GM21825 (cell line): ENCODE data around the gene CSGALNACT2.

Experiments used
- ATAC-seq: cut with Tn5 transposase; IDR thresholded peaks from one replicate; pipeline ENCODE4 v1.9.1; 2021; ENCODE audit warnings: mild to moderate bottlenecking, moderate library complexity; ENCODE audit not compliant: unreplicated experiment

The CSGALNACT2 gene

DNA sequence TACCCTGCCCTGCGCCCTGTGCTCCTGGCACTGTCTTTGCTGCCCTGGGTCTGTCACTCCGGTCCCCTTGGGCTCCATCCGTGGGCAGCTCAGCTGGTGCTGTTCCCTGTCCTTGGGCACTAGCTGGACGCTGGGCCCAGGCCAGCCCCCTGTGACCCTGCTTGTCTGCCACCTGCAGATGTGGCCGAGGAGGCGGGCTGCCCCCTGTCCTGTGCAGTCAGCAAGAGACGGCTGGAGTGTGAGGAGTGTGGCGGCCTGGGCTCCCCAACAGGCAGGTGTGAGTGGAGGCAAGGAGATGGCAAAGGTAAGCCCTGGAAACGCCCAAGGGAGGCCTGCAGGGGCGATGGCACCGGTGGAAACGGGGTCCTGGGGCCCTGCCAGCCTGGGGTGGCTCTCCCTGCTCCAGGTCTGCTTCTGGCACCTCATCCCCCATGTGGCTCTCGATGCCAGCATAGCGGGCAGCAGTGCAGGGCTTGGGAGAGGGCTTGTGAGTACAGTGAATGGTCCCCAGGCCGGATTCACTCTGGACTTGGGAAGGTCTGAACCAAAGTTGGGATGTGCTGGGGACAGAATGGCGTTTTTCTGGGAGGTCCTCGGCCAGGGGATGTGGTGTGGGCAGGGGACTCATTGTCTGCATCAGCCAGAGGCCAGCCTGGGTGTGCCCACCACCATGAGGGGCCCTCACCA, 26.2 kb upstream of the CSGALNACT2 start:
- no peak for ATAC-seq

DNA sequence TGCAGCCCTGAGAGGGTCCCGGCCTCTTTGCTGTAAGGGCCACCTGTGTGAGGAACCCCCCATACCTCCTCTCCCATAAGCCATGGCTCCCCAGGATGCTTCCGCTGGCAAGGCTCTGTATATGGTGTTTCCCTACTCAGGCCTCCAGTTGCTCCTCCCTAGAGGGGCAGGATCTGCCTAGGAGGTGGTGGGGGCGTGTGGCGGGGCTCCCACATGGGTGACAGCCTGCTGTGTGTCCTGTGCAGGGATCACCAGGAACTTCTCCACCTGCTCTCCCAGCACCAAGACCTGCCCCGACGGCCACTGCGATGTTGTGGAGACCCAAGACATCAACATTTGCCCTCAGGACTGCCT, 25.7 kb upstream of the CSGALNACT2 start:
- ATAC-seq = no peak

DNA sequence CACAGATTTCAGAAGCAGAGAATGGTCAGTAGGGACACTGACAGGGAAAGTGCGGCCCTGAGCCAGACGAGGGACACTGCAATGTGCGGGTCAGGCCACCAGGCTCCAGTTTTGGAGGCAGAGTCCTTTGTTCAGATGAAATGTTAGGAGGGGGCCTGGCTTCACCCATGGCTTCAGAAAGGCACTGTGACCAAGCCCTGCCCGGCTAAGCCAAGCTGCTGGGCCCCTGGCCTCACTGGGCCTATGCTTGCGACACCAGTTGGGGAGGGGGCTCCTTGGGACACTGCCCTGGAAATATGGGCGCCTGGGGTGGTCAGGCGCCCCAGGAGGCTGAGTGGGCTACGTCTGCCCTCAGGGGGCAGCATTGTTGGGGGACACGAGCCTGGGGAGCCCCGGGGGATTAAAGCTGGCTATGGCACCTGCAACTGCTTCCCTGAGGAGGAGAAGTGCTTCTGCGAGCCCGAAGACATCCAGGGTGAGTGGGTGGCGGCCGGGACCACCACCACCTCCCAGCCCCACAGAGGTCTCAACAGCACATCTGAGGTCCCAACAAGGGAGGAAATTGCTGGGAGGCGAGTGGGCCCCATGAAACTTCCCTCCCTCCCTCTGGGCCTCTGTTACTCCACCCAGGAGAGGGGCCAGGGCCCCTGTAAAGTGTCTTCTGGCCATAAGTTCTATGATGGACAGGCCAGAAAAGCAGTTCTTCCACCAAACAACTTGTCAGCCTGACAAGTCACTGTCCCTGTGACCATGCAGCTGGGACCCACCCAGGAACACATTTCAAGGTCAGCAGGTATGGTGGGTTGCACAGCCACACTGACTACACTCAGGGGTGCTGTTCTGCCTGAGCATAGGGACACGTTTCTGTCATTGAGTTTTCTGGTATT, 24.8 kb upstream of the CSGALNACT2 start:
- ATAC-seq = no peak

DNA sequence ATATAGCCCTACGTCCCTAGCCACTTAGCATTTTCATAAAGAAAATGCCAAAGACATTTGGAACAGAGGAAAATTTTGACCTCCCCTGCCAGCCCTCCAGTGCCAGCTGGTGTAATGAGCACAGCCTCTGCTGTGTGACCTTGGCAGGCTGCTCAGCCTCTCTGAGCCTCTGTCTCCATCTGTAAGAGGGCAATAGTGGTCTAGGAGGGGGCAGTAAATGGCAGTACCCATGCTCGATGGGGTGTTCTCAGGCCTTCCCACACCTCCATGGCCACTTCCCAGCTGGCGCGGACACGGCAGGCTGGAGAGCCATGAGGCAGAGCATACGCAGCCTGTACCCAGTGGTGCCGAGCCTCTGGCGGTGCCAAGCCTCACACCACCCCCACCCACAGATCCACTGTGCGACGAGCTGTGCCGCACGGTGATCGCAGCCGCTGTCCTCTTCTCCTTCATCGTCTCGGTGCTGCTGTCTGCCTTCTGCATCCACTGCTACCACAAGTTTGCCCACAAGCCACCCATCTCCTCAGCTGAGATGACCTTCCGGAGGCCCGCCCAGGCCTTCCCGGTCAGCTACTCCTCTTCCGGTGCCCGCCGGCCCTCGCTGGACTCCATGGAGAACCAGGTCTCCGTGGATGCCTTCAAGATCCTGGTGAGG, 24.0 kb upstream of the CSGALNACT2 start:
- no peak for ATAC-seq

DNA sequence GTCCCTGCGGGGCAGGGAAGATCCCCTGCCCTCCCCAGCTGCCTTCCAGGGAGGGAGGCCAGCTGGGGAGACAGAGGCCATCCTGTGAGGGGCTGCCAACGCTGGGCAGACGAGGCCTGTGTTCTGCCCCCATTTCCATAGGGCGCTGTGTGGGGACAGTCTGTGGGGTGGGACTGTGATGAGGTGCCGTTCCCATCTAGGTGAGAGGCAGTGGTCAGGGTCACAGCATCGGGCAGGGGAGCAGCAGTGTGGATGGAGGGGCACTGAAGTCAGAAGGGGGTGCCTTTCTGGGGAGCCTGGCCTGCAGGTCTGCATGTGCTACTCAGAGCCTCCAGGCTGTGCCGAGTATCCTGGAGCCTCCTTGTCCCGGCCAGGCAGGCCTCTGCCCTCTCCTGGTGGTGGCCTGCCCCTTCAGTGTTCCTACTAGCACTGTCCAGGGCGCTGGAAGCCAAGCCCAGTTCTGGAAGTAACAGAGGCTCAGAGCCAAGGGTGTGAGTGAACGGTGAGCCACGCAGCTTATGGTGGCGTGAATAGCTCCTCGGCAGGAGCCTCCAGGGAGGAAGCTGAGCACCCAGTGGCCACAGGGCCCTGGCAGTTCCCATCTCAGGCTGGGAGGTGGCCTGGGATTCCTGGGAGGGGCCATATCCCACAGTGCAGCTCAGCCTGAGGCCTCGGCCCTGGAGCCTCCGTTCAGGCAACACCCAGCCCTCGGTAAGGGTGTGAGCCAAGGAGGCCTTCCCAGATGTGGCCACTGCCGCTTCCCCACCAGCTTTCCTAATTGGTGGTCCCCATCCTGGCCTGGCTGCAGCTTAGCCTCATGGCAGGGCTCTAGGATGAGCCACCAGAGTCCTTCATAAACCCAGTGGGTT, 23.3 kb upstream of the CSGALNACT2 start:
- ATAC-seq = no peak

DNA sequence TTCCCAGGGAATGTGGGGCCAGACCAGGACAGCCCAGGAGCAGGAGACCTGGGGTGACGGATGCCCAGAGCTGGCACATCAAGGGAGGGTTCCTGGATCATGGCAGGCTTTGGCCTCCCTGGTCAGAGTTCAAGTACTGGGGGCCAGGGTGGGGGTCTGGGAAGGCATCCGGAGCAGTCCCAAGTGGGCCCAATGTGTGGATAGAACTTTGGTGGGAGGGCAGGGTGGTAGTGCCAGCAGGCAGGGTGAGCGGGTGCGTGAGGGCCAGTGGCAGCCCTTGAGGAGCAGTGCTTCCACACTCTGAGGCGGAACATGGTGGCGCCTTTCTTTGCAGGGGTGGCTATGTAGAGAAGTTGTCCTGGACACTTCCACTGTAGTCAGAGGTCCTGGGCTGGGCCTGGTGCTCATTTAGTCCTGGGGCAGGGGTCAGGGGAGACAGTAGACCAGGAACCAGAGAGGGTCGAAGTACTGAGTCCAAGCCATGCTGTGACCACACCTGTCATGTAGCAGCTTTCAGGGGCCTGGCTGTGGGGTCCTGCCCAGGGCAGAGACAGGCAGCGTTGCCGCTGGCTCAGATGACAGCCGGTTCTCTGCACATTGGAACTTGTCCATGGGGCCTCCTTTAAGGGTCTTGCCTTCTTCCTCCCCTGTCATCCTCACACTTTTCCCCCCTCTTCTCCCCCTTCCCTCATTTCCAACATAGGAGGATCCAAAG, 22.2 kb upstream of the CSGALNACT2 start:
- no peak for ATAC-seq

DNA sequence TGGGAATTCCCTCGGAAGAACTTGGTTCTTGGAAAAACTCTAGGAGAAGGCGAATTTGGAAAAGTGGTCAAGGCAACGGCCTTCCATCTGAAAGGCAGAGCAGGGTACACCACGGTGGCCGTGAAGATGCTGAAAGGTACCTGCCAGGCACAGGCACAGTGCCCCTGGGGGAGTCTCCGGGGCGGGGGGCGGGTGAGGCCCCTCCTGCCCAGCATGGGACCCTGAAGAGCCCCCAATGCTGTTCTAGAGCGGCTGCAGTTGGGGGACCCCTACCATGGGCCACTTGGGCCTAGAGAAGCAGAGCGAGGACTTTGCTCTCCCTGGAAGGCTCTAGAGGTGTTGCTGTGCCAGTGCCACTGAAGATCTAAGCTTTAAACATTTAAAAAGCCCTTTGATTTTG, 21.6 kb upstream of the CSGALNACT2 start:
- no peak for ATAC-seq

DNA sequence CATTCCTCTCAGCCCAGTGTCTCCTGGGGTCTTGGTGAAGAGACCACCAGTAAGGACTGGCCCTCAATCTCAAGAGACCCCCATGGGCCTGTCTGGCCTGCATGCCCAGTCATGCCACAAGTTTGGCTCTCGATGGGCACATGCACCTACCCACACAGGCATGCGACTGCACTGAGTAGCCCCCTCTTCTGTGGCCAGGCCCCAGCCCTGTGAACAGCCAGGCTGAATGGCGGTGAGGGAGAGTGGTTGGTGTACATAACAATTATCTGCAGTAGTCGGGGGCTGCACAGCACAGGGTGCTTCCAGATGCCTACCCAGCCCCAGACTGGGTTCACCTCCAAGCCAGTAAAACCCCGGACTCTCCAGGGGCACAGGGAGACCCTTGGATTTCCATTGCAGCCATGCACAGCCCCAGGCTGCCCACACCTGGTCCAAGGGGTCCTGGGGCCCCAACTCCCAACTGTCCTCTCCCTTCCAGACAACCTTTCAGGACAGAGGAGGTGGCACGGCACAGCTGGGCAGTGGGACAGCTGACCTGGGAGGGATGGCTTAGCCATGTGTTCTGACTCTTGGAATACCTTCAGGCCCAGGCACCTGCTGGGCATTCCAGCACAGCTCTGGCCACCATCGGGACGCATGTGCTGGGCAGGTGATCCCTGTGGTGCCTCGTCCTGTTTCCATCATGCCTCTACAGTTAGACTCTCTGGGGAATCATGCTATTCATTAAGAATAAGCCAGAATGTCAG, 21.0 kb upstream of the CSGALNACT2 start:
- no peak for ATAC-seq

DNA sequence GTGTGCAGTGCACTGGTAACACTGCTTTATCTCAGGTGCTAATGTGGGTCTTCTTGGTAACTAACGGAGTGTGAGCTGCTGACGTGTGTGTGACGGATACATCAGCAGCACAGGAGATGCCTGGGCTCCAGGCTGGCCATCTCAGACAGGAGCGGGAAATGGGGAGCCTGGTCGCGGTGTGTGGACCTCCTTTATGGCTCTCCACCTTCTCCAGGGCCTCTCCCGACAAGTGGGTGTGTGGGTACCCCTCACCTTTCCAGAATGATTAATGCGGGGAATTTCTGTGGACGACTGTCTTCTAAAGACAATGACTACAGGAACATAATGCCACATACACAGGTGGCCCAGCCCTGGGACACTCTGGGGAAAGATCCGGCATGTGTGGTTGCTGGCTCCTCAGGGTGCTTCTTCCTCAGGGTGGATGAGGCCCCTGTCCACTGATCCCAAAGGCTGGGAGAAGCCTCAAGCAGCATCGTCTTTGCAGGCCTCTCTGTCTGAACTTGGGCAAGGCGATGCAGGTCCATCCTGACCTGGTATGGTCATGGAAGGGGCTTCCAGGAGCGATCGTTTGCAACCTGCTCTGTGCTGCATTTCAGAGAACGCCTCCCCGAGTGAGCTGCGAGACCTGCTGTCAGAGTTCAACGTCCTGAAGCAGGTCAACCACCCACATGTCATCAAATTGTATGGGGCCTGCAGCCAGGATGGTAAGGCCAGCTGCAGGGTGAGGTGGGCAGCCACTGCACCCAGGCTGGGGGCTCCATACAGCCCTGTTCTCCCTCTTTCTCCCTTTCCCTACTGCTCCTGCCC, 20.3 kb upstream of the CSGALNACT2 start:
- no peak for ATAC-seq

DNA sequence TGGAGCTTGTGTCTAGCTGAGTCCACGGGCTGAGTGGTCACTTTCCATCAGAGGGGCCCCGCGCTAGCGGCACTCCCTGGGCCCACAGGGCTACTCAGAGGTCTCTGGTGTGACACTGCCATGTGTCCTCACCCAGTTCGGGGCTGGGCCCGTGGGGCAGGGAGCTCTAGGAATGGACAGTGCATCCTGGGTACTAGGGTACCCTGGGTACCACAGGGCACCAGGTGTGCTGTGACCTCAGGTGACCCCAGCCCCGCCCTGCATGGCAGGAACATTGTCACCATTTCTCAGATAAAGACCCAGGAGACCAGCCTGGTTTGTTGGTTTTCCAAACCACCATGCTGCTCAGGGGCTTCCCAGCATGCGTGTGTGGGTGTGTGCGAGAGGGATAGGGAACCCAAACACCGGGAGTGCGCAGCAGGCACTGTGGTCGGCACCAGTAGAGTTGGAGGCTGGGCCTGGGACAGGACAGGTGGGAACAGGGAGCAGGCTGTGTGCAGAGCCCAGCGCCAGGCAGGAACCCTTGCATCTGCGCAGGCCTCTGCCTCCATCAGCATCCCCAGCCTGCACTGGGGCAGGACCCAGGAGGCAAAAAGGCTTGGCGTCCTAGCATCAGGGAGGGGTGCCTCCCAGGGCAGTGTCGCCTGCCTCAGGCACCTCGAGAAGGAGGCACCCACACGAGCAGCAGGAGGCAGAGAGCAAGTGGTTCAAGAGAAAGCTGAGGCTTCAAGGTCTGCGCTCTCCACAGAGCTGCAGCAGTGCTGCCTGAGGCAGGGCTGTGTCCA, 19.4 kb upstream of the CSGALNACT2 start:
- ATAC-seq = no peak

DNA sequence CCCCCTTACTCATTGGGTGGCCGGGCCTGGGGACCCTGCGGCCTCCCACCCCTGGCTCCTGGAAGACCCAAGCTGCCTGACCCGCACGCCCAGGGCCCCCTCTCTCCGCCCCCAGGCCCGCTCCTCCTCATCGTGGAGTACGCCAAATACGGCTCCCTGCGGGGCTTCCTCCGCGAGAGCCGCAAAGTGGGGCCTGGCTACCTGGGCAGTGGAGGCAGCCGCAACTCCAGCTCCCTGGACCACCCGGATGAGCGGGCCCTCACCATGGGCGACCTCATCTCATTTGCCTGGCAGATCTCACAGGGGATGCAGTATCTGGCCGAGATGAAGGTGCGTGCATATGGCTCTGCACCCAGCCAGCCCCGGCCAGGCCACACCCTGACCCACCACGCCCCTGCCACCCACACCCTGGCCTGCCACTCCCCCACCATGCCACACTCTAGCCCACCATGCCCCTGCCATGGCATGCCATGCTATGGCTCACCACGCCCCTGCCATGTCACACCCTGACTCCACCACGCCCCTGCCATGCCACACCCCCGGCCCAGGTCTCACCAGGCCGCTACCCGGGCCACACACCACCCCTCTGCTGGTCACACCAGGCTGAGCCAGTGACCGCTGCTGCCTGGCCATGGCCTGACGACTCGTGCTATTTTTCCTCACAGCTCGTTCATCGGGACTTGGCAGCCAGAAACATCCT, 18.7 kb upstream of the CSGALNACT2 start:
- no peak for ATAC-seq

DNA sequence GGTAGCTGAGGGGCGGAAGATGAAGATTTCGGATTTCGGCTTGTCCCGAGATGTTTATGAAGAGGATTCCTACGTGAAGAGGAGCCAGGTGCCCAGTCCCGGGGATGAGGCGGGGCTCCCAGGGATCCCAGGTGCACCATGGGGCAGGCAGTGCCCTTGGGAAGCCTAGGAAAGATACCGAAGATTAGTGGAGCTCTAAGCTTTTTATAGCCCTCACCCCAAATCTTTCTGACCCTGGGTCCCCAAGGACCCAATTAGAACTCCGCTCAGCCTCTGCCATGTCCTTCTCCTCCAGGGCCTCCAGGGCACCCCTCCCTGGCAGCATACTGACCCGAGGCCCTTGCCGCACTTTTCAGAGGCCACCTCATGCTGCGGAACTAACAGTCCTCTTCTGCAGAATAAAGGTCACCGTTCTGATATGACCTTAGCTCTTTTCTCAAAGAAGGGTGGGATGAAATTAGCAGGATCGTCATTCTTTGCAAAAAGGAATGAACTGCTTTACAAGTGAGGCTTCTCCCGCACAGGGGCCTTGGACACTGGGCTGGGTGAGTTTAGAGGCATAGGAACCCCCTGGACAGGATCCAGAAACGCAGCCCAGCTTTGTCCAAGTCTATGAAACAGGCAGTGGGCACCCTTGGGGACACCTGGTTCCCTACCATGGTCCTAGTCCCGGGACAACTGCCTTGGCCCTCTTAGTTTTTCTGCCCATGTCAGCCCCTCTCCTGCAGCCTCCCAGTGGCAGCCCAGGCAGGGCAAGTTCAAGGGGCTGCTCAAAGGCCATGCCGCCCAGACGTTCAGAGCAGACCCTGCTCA, 17.9 kb upstream of the CSGALNACT2 start:
- peak; percentile 5 for ATAC-seq

DNA sequence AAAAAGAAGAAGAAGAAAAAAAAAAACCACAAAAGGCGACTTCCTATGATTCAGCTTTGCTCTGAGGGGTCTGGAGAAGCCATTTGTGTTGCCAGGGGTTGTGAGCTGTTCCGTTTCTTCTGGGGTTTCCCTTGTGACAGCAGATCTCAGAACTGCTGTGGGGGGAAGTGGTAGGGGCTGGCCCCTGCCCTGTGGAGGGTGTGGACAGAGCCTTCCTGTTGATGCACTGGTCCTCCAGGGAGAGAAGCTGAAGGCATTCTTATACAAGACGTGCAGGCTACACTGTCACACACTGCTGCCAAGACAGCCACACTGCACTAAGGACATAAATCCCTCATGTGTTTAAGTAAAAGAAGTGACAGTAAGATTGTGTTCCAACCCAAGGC, 17.3 kb upstream of the CSGALNACT2 start:
- ATAC-seq = peak; percentile 85

DNA sequence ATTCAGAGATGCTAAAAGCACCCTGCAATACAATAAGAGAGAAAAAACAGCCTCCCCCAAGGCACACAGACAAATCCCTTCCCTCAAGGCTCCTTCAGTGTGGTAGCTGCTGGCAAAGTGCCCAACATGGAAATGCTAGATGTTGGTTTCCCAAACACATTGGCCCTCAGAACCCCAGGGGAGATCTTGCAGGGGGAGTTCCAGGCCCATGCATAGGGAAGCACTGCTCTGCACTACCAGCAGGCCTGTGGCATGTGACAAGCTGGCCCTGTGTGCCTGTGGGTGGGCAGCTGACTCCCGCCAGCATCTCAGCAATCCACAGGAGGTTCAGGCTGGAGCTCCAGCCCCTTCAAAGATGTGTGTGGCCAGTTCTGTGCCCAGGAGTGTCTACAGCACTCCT, 16.8 kb upstream of the CSGALNACT2 start:
- peak; percentile 13 for ATAC-seq

DNA sequence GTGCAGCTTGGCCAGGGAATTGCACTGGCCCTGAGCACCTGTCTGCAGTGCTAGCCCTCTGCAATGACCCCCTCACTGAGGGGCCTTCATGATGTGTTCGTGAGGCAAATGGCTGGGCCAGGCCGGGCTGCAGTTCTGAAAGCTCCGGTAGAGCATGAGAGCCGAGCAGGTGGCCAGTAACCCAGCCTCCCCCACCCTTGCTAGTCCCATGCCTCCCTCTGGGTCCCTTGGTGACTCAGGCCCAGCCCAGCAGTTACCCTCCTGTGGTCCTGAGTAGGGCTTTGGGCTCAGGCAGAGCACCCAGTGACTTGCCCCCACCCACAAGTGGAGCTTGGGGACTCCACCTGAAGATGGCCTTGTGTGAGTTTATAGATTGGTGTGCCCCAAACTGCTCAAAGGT, 16.1 kb upstream of the CSGALNACT2 start:
- ATAC-seq = no peak

DNA sequence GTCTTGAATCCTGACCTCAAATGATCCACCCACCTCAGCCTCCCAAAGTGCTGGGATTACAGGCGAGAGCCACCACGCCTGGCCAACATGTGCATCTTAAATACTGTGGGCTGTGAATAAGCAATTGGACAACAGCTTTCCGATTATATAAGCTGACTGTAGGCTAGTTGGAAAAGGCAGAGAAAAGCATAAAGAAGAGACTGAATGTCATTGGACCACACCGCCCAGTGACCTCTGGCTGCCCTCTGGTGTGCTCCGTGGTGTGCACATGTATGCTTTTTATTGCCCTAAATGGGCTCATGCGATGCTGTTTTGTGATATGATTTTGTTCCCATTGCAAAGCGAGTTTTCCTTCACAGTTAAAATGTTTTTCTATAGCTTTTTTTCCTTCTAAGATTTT, 15.4 kb upstream of the CSGALNACT2 start:
- ATAC-seq = no peak
